Lower lobe of right lung (tissue), 2 donors: ENCODE results near the gene ARL6. TPM values are rescaled to one million over a fixed set of nuclear protein-coding genes. Genes with fewer than 3 reads are reported as not detected.
A peak's percentile ranks its signal among the peaks of the same experiment; 100 is the strongest.

Experiments used
- ATAC-seq, 2 donors: fragments of 200-7000 bp; cut with Tn5 transposase; one replicate each; pipeline ENCODE4 v1.9.1; 2020 to 2022; ENCODE audit warnings: mild to moderate bottlenecking in 2 of 2, moderate library complexity in 2 of 2
- DNase-seq: peaks from one replicate; pipeline ENCODE4 v3.0.0-alpha.2; 2020
- H3K27ac ChIP-seq: fragments of 200-600 bp; one replicate; pipeline ENCODE4 v1.8.0; 2022
- H3K27me3 ChIP-seq: fragments of 200-600 bp; one replicate; pipeline ENCODE4 v1.8.0; 2022; ENCODE audit warnings: low read depth
- H3K36me3 ChIP-seq: fragments of 200-600 bp; one replicate; pipeline ENCODE4 v1.8.0; 2022; ENCODE audit warnings: mild to moderate bottlenecking
- H3K4me1 ChIP-seq: fragments of 200-600 bp; one replicate; pipeline ENCODE4 v1.8.0; 2022
- H3K4me3 ChIP-seq: fragments of 200-600 bp; one replicate; pipeline ENCODE4 v1.8.0; 2022; ENCODE audit warnings: mild to moderate bottlenecking
- H3K9me3 ChIP-seq: fragments of 200-600 bp; one replicate; pipeline ENCODE4 v1.8.0; 2022
- CTCF ChIP-seq: fragments of 200-600 bp; IDR thresholded peaks from one replicate; pipeline ENCODE4 v1.8.0; 2022; ENCODE audit warnings: antibody characterized with exemption, mild to moderate bottlenecking
- intact Hi-C: fragments of 100-400 bp; cut with DNase I; formaldehyde crosslinking; loops from one replicate; pipeline ENCODE4 v1.11.0; 2022
- total RNA-seq: library from RNA; stranded (reverse); fragmentation: NEBNext Ultra II Directional; extraction: Animal tissue kit (Norgen Biotek cat#: 25700); gene quantifications from one replicate; pipeline ENCODE4 v1.2.1, GENCODE V29; 2021
- donor health status: DM: no; HTN: yes; CAD: no; lungs with severe emphysema.

Gene ARL6
- total RNA-seq, 1 donor from 2014 or later: 14.0 TPM

DNA sequence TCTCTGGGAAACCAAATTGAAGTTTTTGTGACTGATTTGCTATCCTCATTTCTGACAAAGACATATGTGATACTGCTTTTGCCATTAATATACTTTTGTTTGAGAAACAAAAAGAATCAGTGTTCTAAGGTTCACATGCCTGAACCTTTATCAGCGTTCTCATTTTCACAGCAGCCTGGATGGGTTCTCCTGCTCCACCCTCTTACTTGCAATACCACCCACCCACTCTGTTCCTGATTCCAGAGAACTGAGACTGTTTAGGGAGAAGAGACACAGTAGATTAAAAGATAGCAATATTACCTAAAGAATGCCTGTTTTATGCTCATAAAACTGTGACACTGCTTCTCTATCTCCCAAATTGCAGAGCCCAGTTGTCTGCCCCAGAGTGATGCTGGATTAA is 25.8 kb upstream of the ARL6 start:
- ATAC-seq: no peak
- Histone ChIP-seq H3K9me3 (no peaks in the 10 kb centered on the region), H3K4me3 (no peak overlapping the region), H3K27ac (no peak overlapping the region), H3K36me3 (no peaks in the 10 kb centered on the region), H3K4me1 (no peaks in the 10 kb centered on the region), H3K27me3 (no peaks in the 10 kb centered on the region)
- intact Hi-C loops: no loop called here
- TF ChIP-seq CTCF: no peak
- DNase-seq: no peak

DNA sequence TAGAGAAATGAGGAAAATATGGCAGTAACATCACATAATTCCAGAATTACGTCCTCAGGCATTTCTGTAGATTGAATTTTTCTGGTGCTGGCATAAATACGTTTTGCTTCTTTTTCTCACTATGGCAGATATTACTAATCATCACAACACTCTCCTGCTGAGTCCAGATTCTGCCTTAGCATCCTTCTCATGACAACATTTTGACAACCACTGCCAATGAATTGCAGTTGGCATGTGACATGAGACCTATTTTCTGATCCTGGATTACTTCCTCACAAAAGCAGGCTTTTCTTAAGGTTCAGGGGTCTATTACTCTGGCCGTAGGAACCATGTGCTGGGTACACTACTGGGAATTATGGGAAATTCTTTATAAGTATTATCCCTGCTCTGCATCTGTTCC is 22.5 kb upstream of the ARL6 start:
- Histone ChIP-seq H3K4me1 (no peaks in the 10 kb centered on the region), H3K9me3 (no peaks in the 10 kb centered on the region), H3K36me3 (no peaks in the 10 kb centered on the region), H3K27me3 (no peaks in the 10 kb centered on the region), H3K27ac (no peak overlapping the region), H3K4me3 (no peak overlapping the region)
- no peak for TF ChIP-seq CTCF
- intact Hi-C loops: no loop called here
- DNase-seq: no peak
- no peak for ATAC-seq

DNA sequence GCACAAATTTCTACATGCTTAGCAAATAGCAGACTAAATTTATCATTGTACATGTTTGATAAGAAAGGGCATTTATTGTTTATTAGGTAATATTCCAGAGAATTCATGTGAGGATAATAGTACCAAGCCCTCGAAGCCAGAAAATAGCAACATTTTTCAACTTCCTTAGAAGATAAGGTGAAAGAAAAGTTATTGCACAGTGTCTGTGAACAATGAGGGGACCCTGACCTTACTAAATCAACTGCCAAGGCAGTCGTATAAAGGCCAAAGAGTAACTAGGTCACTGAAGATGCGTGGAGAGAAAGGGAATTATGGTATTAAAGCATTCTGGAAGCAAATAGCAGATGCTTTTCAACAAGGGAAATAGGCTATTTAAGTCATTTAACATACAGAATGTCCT is 20.3 kb upstream of the ARL6 start:
- intact Hi-C loops: no loop called here
- H3K4me3 ChIP-seq: no peak overlapping the region
- ATAC-seq (no peak), DNase-seq (no peak)
- no peak overlapping the region for H3K27ac ChIP-seq
- no peaks in the 10 kb centered on the region for H3K4me1 ChIP-seq
- no peak for TF ChIP-seq CTCF
- no peaks in the 10 kb centered on the region for H3K9me3 ChIP-seq
- H3K36me3 ChIP-seq: no peaks in the 10 kb centered on the region
- H3K27me3 ChIP-seq: no peaks in the 10 kb centered on the region

GRCh38 chr3:97763586-97764406 is 762 bp upstream of the ARL6 start:
- ATAC-seq (peak in 1 of 2 donors; percentile 81), DNase-seq (no peak)
- no peak for TF ChIP-seq CTCF
- H3K27me3 ChIP-seq: no peaks in the 10 kb centered on the region
- H3K4me1 ChIP-seq: peaks cover 18% of the 10 kb centered on the region
- peak overlapping the region; percentile 80 for H3K27ac ChIP-seq
- peak overlapping the region; percentile 96 for H3K4me3 ChIP-seq
- H3K36me3 ChIP-seq: peaks cover 2% of the 10 kb centered on the region
- intact Hi-C loops: no loop called here
- H3K9me3 ChIP-seq: no peaks in the 10 kb centered on the region

DNA sequence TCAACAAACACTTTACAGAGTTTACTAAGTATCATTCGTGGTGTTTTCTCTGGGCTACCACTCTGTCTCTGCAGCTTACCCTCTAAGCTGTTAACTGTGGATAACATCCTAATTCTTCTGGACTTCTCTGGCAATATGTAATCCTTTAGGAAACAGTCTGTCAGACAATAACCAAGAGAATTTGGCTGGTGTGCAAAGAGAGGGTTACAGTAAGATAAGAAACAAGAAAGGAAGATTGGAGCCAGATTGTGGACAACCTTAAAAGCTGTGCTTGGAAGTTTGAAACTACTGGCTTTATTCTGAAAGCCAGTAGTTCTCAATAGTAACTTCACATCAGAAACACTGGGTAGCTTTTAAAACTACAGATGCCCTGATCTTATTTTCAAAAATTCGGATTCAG is 778 bp downstream of the ARL6 start:
- no peak for TF ChIP-seq CTCF
- Histone ChIP-seq H3K4me3 (peak overlapping the region; percentile 96), H3K27ac (no peak overlapping the region), H3K4me1 (peaks cover 18% of the 10 kb centered on the region), H3K27me3 (no peaks in the 10 kb centered on the region), H3K36me3 (peaks cover 11% of the 10 kb centered on the region), H3K9me3 (no peaks in the 10 kb centered on the region)
- intact Hi-C loops: no loop called here
- no peak for DNase-seq
- no peak for ATAC-seq
